Skeletal muscle satellite cell (primary cell): ENCODE results near the gene WDR88.
"Not testable (repeated sequence)": the region's sequence is repeated elsewhere in the genome, so short reads cannot be mapped to it uniquely, and the experiment has no call there.

Experiments
- H3K27me3 ChIP-seq: 2 replicates; pipeline ENCODE4 v1.7.0; 2013; ENCODE audit warnings: low read length; ENCODE audit not compliant: control insufficient read depth, insufficient read depth
- H3K36me3 ChIP-seq: 2 replicates; pipeline ENCODE4 v1.7.0; 2013; ENCODE audit warnings: mild to moderate bottlenecking, control low read depth, low read length; ENCODE audit not compliant: insufficient read depth
- H3K4me1 ChIP-seq: 2 replicates; pipeline ENCODE4 v1.7.0; 2013; ENCODE audit warnings: low read length; ENCODE audit not compliant: control insufficient read depth, insufficient read depth
- H3K4me2 ChIP-seq: 2 replicates; pipeline ENCODE4 v1.7.0; 2013; ENCODE audit warnings: mild to moderate bottlenecking, low read length
- H3K4me3 ChIP-seq: 2 replicates; pipeline ENCODE4 v1.7.0; 2013; ENCODE audit warnings: low read length
- H3K9ac ChIP-seq: 2 replicates; pipeline ENCODE4 v1.7.0; 2013; ENCODE audit warnings: mild to moderate bottlenecking, low read depth, low read length, moderate library complexity
- H3K9me3 ChIP-seq: replicated peaks from 2 replicates; pipeline ENCODE4 v1.7.0; 2013; ENCODE audit warnings: mild to moderate bottlenecking, control low read depth, low read length

The WDR88 gene

GRCh38 chr19:33132425-33132824, 511 bp downstream of the WDR88 start:
- H3K36me3 ChIP-seq, result peaks cover 8% of the 10 kb centered on the region
- H3K9ac ChIP-seq, result no peak overlapping the region
- no peak overlapping the region for H3K4me2 ChIP-seq
- no peaks in the 10 kb centered on the region for H3K4me1 ChIP-seq
- no peaks in the 10 kb centered on the region for H3K27me3 ChIP-seq
- H3K4me3 ChIP-seq, result no peak overlapping the region
- no peaks in the 10 kb centered on the region for H3K9me3 ChIP-seq

DNA sequence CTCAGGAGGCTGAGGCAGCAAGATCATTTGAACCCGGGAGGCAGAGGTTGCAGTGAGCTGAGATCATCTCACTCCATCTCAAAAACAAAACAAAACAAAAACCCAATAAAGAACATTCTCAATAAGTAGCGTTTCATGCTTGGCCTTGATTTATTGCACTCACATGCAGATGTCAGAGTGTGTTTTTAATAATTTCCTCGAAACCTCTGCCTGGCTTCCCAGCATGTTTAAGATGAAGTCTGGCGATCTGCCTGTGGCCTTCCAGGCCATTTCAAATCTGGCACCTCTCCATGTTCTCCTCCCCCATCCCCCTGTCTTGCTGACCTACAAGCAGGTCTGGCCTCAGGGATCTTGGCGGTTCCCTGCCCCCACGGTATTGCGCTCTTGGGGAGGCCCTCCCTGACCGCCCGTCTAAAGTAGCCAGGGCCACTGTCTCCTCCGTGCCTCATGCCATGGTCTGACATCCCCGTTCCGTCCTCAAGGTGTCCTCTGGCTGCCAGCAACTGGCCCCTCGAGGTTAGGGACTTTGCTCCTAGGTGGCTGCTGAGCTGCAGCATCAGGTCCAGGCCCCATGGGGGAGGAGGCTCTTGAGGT, 1.6 kb downstream of the WDR88 start:
- Histone ChIP-seq H3K4me3 (no peak overlapping the region), H3K27me3 (no peaks in the 10 kb centered on the region), H3K36me3 (peaks cover 7% of the 10 kb centered on the region), H3K4me2 (no peak overlapping the region), H3K9me3 (no peaks in the 10 kb centered on the region), H3K9ac (no peak overlapping the region), H3K4me1 (no peaks in the 10 kb centered on the region)

GRCh38 chr19:33134571-33135041, 2.7 kb downstream of the WDR88 start:
- H3K4me3 ChIP-seq, result no peak overlapping the region
- no peak overlapping the region for H3K4me2 ChIP-seq
- H3K27me3 ChIP-seq, result peaks cover 5% of the 10 kb centered on the region
- no peak overlapping the region for H3K9ac ChIP-seq
- no peaks in the 10 kb centered on the region for H3K4me1 ChIP-seq
- peaks cover 5% of the 10 kb centered on the region for H3K36me3 ChIP-seq
- no peaks in the 10 kb centered on the region for H3K9me3 ChIP-seq

DNA sequence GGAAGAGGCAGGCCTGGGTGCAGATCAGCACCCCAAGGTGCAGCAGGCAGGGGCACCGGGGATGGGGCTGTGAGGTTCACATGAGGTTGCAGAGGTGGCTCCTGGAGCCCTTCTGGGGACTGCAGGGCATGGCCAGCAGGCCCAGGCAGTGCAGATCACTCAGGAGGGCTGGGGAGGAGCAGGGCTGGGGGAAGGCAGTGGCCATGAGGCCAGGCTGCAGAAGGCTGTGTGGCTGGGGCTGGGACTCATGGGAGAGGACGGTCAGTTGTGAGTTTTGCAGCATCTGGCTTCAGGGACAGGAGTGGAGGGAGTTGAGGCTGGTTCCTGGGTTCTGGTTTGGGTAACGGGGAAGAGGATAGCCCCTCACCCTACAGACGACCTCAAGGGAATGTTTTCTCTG, 7.3 kb downstream of the WDR88 start:
- Histone ChIP-seq H3K27me3 (peaks cover 10% of the 10 kb centered on the region), H3K4me2 (no peak overlapping the region), H3K9me3 (no peaks in the 10 kb centered on the region), H3K9ac (no peak overlapping the region), H3K4me3 (no peak overlapping the region), H3K4me1 (no peaks in the 10 kb centered on the region), H3K36me3 (no peaks in the 10 kb centered on the region)

DNA sequence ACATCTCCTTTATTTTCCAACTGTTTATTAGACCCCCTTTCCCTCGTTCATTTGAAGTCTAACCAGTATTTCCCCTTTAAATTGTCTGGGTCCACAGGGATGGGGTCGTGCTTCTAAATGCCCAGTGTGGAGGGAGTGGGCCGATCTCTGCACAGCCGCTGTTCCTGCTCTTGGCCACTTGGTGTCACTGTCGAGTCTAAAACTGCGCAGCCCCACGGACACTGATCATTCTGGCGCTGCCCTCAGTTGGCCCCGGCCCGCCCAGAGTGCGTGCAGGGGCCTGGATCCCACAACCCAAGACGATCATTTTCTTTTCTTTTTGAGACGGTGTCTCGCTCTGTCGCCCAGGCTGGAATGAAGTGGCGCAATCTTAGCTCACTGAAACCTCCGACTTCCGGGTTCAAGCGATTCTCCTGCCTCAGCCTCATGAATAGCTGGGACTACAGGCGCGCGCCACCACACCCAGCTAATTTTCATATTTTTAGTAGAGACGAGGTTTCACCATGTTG, 12.0 kb downstream of the WDR88 start:
- Histone ChIP-seq H3K27me3 (peaks cover 10% of the 10 kb centered on the region), H3K9ac (no peak overlapping the region), H3K4me1 (no peaks in the 10 kb centered on the region), H3K9me3 (no peaks in the 10 kb centered on the region), H3K4me2 (peak overlapping the region; percentile 52), H3K36me3 (no peaks in the 10 kb centered on the region), H3K4me3 (no peak overlapping the region)

- H3K4me3 ChIP-seq, result no peak overlapping the region
- no peaks in the 10 kb centered on the region for H3K36me3 ChIP-seq
- H3K4me1 ChIP-seq, result no peaks in the 10 kb centered on the region
- no peak overlapping the region for H3K4me2 ChIP-seq
- peaks cover 6% of the 10 kb centered on the region for H3K27me3 ChIP-seq
- H3K9ac ChIP-seq, result no peak overlapping the region
- H3K9me3 ChIP-seq, result no peaks in the 10 kb centered on the region
These were observed 14.3 kb downstream of the WDR88 start for GRCh38 chr19:33146209-33146608.

- no peaks in the 10 kb centered on the region for H3K9me3 ChIP-seq
- H3K36me3 ChIP-seq, result no peaks in the 10 kb centered on the region
- H3K27me3 ChIP-seq, result no peaks in the 10 kb centered on the region
- no peaks in the 10 kb centered on the region for H3K4me1 ChIP-seq
- H3K9ac ChIP-seq, result no peak overlapping the region
- H3K4me2 ChIP-seq, result no peak overlapping the region
- H3K4me3 ChIP-seq, result no peak overlapping the region
These were observed 15.6 kb downstream of the WDR88 start for GRCh38 chr19:33147538-33147937.

GRCh38 chr19:33150852-33151518, 19.1 kb downstream of the WDR88 start:
- Histone ChIP-seq H3K4me2 (no peak overlapping the region), H3K4me1 (no peaks in the 10 kb centered on the region), H3K27me3 (no peaks in the 10 kb centered on the region), H3K9me3 (no peaks in the 10 kb centered on the region), H3K36me3 (no peaks in the 10 kb centered on the region), H3K4me3 (no peak overlapping the region), H3K9ac (no peak overlapping the region)

- Histone ChIP-seq H3K4me2 (no peak overlapping the region), H3K4me1 (no peaks in the 10 kb centered on the region), H3K27me3 (no peaks in the 10 kb centered on the region), H3K9ac (no peak overlapping the region), H3K4me3 (no peak overlapping the region), H3K36me3 (no peaks in the 10 kb centered on the region), H3K9me3 (no peaks in the 10 kb centered on the region)
These were observed 20.3 kb downstream of the WDR88 start for GRCh38 chr19:33152176-33152575.

DNA sequence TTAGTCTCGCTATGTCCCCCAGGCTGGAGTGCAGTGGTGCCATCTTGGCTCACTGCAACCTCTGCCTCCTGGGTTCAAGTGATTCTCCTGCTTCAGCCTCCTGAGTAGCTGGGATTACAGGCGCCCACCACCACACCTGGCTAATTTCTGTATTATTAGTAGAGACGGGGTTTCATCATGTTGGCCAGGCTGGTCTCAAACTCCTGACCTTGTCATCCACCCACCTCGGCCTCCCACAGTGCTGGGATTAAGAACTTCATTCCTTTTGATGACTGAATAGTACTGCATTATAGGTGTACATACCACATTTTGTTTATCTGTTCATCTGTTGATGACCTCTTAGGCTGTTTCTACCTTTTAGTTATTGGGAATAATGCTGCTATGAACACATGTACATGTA, 20.7 kb downstream of the WDR88 start:
- H3K4me1 ChIP-seq, H3K27me3 ChIP-seq, H3K4me3 ChIP-seq, H3K9ac ChIP-seq, H3K4me2 ChIP-seq, H3K36me3 ChIP-seq, H3K9me3 ChIP-seq: not testable (repeated sequence)

GRCh38 chr19:33154313-33154712, 22.4 kb downstream of the WDR88 start:
- H3K36me3 ChIP-seq, H3K4me3 ChIP-seq, H3K4me2 ChIP-seq, H3K4me1 ChIP-seq, H3K9me3 ChIP-seq, H3K9ac ChIP-seq, H3K27me3 ChIP-seq: not testable (repeated sequence)

- no peaks in the 10 kb centered on the region for H3K27me3 ChIP-seq
- H3K4me3 ChIP-seq, result no peak overlapping the region
- H3K9ac ChIP-seq, result no peak overlapping the region
- H3K4me2 ChIP-seq, result no peak overlapping the region
- no peaks in the 10 kb centered on the region for H3K4me1 ChIP-seq
- H3K9me3 ChIP-seq, result no peaks in the 10 kb centered on the region
- H3K36me3 ChIP-seq, result no peaks in the 10 kb centered on the region
These were observed 24.4 kb downstream of the WDR88 start for GRCh38 chr19:33156334-33156733.
